GM11168 (cell line): Measurements from ENCODE around the gene SUPT5H.

Source experiments
- in situ Hi-C: fragments of 300-500 bp; cut with MboI; formaldehyde crosslinking; loops from one replicate; pipeline ENCODE4 v1.12.0; 2022; ENCODE audit warnings: low sequenced_read_pairs; ENCODE audit not compliant: unreplicated experiment

SUPT5H gene

DNA sequence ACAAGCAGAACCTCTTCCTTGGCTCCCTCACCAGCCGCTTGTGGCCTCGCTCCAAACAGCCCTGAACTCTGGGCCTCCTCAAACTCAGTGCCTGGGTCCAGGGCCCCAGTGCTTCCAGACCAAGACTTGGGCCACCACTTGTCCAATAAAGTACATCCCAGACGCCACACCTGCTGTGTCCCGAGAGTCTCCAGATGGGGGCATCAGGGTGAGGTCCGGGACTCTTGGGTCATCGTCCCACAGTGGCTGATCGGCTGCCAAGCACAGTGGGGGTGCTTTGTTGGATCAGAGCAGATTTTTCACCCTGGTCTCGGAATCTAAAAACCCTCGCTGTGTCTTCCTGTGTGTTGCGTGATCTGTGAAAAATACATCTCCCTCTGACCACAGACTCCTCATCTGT, 44.4 kb downstream of the SUPT5H start:
- in situ Hi-C loops = no loop called here

DNA sequence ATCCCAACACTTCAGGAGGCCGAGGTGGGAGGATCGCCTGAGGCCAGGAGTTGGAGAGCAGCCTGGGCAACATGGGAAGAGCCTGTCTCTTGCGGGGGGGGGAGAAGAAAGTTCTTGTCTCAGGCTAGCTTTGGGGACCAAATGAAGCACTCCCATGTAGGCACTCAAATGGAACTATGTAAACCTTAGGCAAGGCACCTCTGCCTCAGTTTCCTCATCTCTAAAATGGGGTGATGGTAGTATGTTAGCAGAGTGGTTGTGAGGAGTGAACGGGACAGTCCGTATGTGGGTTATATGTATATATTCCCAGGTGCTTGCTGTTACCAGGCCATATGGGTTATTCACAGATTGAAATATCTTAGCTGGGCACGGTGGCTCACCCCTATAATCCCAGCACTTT, 46.8 kb downstream of the SUPT5H start:
- in situ Hi-C loops = no loop called here

DNA sequence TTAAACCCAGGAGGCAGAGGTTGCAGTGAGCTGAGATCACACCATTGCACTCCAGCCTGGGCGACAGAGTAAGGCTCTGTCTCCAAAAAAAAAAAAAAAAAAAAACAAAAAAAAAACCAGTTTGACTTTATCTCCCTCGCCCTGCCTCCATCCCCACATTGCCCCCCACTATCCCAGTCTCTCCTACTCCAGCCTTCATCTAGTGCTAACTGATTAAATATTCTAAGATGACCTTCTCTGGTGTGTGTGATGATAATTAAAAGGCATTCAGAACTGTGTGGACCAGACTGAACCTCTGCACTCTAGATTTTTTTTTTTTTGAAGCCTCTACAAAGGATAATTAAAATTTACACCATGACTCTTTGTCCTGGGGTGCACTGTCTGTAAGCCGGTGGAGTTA, 47.4 kb downstream of the SUPT5H start:
- in situ Hi-C loops = no loop called here

DNA sequence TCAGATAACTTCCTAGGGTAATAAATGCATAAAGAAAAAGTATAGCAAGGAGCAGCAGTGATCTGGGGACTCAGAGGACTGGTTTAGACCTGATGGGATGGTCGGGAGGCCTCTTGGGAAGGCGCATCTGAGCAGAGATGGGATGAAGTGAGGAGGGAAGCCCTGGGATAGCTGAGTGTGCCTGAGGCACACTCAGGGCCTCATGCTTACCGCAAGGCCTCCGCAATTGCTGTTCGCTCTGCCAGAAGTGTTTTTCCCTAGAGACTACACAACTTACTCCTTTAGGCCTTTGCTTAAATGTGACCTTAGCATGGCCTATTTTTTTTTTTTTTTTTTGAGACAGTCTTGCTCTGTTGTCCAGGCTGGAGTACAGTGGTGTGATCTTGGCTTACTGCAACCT, 49.3 kb downstream of the SUPT5H start:
- in situ Hi-C loops = no loop called here

DNA sequence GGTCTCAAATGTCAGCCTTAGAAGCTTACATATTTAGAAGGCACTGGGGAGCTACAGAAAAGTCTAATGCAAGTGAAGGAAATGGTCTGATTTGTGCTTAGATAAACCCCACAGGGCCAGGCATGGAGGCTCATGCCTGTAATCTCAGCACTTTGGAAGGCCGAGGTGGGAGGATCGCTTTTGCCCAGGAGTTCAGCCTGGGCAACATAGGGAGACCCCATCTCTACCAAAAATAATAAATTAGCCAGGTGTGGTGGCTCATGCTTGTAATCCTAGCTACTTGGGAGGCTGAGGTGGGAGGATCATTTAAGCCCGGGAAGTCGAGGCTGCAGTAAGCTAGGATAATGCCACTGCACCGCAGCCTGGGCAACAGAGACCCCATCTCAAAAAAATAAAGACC, 50.7 kb downstream of the SUPT5H start:
- in situ Hi-C loops = no loop called here

DNA sequence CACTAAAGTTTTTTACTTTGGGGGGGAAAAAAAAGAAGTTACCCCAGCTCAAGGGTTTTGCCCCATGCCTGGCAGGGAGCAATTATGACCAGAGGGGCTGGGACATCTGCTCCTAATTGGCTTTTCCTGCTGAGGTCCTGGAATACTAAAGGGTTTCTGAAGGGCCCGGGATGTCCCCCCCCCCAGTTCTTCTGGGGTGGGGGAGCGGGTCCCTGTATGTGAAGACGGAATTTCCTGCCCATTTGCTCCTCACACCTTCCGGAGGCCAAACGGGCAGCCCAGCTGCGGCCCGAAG, 52.3 kb downstream of the SUPT5H start:
- in situ Hi-C loops = no loop called here

DNA sequence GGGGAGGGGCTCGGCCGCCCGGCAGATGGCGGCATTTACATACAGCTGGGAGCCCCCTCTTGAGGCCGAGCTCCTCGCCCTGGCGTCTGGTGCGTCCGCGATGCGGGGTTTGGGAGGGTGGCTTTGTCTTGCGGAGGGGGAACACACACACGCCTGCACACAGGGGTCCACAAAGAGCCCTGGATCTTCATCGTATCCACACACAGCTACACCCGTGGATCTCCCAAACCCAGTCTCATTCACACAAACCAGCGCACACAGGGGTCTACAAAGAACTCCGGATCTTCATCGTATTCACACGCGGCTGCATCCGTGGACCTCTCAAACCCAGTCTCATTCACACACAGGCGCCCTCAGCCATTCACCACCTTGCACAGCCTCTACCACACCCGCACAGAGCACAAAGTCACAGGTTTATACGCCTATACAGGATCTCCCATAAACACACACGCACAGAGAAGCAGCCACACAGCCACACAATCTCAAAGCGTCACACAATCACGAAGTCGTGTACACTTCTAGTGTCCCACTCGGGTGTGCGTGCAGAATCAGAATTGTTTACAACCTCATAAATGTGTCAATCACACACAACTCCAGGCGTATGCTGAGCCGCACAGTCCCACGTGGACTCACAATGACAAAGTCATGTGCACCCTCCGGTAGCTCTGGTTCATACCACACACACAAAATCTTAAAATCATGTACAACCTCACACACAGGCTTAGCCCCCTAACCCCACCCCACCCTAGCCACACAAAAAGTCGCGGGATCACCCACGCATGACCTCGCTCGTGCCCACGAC, 52.8 kb downstream of the SUPT5H start:
- in situ Hi-C loops = no loop called here

DNA sequence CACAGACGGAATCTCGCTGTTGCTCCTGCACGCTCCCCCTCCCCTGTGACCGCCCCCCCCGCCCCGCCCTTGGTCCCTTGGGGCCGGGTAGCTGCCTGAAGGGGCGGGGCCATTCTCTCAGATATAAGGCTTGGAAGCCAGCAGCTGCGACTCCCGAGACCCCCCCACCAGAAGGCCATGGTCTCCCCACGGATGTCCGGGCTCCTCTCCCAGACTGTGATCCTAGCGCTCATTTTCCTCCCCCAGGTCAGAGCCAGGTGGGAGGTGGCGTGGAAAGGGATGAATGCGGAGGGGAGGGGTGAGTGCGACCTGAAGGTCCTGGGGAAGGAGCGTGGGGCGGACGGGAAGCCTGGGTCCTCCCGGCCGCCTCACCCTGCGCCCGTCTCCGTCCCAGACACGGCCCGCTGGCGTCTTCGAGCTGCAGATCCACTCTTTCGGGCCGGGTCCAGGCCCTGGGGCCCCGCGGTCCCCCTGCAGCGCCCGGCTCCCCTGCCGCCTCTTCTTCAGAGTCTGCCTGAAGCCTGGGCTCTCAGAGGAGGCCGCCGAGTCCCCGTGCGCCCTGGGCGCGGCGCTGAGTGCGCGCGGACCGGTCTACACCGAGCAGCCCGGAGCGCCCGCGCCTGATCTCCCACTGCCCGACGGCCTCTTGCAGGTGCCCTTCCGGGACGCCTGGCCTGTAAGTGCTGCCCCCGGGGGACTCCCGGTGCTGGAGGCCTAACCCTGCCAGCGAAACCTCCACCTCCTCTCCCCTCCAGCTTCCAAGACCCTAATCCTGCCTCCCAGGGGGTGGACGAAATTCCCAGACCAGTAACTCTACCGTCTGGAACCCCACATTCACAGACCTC, 53.6 kb downstream of the SUPT5H start, which contains the start of gene DLL3:
Gene DLL3 (plus strand): TSS at position 150 of the 845 bp plus-strand sequence. CDS start 28 bp downstream, at position 178.
- in situ Hi-C loops = no loop called here

DNA sequence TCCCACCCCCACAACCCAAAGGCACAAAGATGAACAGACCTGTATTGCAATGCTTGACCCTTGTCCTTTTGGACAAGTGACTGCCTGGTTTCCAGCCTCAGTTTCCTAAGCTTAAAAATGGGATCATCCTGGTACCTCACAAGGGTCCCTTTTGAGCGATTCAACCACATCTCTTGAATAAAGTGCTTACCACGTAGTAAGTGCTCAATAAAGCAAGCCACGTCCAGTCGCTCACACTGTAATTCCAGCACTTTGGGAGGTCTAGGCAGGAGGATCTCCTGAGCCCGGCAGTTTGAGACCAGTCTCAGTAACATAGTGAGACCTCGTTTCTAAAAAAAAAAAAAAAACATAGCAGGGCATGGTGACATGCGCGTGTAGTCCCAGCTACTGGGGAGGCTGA, 54.5 kb downstream of the SUPT5H start:
- in situ Hi-C loops = no loop called here

DNA sequence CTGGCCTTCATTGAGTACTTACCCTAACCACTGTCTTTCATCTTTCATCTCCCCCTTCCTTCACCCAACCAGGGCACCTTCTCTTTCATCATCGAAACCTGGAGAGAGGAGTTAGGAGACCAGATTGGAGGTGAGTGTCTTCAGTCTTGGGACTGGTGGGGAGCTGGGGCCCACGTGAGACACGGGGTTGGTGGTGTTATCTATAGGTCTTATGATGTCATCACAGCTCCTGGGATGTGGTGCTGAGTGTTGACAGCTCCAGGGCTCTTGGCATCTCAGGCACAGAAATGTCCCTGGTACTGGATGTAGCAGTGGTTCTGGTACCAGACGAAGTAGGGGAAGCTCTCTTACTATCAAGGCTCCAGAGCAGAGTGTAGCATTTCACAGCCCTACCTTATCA, 55.2 kb downstream of the SUPT5H start:
- in situ Hi-C loops = no loop called here

DNA sequence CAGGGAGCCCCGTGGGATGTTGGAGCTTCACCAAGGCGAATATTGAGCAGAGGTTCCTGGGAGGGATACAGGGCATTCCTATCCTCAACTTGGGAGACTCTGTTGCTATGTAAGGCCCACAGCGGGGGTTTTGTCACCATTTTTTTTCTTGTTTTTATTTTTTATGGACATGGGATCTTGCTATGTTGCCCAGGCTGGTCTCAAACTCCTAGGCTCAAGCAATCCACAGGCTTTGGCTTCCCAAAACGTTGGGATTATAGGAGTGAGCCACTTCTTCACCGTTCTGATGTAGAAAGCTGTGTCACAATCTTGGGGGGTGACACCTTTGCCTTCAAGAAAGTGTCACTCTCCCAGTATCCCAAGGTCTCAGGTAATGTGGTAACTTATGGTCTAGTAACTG, 56.0 kb downstream of the SUPT5H start:
- in situ Hi-C loops = no loop called here

DNA sequence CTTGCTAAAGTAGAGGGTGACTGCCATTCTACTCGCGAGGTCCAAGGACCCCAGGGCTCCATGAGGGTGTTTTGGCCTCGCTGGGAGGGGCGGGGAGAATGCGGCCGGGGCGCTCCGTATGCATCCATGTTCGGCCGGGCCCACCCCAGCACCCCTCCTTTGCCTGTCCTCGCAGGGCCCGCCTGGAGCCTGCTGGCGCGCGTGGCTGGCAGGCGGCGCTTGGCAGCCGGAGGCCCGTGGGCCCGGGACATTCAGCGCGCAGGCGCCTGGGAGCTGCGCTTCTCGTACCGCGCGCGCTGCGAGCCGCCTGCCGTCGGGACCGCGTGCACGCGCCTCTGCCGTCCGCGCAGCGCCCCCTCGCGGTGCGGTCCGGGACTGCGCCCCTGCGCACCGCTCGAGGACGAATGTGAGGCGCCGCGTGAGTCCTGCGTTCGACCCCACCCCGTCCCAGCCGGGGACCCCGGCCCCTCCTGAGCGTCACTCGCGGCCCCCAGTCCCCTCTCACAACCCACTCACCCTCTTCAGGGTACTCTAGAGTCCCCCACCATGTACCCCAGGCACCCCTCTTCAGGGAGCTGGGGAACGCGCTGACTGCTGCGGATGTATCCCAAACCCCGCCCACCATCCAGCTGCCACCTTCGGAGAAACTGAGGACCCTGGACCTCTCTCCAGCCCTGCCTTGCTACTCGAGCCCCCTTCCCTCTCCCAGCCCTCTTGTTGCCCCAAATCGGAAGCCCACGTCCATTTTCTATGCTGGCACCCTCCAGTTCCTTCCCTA, 57.4 kb downstream of the SUPT5H start:
- in situ Hi-C loops = no loop called here

DNA sequence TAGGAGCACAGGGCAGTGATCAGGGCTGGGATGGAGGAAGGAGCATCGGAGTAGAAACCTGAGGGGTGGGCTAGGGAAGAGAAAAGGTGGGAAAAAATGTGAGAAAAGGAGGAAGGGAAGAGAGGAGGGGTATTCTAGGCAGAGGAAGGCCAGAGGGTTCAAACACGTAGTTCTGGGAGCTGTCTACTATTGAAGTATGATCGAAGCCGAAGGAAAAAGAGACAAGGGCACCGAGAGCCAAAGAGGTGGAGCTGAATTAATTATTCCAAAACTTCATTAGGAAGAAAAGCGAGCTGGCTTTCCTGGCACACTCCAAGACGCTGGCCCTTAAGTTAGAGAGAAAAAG, 61.2 kb downstream of the SUPT5H start:
- in situ Hi-C loops = no loop called here

DNA sequence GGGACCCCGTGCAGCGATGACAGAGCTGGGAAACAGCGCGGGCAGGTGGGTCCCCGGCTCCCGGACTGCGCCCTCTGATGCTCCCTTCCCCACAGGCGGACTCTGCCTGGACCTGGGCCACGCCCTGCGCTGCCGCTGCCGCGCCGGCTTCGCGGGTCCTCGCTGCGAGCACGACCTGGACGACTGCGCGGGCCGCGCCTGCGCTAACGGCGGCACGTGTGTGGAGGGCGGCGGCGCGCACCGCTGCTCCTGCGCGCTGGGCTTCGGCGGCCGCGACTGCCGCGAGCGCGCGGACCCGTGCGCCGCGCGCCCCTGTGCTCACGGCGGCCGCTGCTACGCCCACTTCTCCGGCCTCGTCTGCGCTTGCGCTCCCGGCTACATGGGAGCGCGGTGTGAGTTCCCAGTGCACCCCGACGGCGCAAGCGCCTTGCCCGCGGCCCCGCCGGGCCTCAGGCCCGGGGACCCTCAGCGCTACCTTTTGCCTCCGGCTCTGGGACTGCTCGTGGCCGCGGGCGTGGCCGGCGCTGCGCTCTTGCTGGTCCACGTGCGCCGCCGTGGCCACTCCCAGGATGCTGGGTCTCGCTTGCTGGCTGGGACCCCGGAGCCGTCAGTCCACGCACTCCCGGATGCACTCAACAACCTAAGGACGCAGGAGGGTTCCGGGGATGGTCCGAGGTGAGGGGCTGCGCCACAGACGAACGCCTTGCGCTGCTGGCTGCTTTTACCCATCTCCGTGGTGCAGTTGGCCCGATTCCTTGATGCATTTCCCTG, 61.7 kb downstream of the SUPT5H start:
- in situ Hi-C loops = no loop called here

DNA sequence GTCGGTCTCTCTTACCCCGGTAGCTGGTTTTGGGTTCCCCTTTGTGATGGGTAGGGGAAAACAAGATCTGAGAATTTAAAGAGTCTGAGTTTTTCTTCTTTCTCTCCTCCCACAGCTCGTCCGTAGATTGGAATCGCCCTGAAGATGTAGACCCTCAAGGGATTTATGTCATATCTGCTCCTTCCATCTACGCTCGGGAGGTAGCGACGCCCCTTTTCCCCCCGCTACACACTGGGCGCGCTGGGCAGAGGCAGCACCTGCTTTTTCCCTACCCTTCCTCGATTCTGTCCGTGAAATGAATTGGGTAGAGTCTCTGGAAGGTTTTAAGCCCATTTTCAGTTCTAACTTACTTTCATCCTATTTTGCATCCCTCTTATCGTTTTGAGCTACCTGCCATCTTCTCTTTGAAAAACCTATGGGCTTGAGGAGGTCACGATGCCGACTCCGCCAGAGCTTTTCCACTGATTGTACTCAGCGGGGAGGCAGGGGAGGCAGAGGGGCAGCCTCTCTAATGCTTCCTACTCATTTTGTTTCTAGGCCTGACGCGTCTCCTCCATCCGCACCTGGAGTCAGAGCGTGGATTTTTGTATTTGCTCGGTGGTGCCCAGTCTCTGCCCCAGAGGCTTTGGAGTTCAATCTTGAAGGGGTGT, 62.5 kb downstream of the SUPT5H start:
- in situ Hi-C loops = no loop called here

DNA sequence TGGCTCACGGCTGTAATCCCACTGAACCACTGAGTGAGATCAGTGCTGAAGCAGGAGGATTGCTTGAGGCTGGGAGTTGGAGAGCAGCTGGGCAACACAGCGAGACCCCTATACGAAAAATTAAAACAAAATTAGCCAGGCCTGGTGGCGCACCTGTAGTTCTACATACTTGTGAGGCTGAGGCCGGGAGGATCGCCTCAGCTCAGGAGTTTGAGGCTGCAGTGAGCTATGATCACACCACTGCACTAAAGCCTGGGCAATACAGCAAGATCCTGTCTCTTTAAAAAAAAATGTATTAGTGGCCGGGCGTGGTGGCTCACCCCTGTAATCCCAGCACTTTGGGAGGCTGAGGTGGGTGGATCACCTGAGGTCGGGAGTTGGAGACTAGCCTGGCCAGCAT, 63.2 kb downstream of the SUPT5H start:
- in situ Hi-C loops = no loop called here

DNA sequence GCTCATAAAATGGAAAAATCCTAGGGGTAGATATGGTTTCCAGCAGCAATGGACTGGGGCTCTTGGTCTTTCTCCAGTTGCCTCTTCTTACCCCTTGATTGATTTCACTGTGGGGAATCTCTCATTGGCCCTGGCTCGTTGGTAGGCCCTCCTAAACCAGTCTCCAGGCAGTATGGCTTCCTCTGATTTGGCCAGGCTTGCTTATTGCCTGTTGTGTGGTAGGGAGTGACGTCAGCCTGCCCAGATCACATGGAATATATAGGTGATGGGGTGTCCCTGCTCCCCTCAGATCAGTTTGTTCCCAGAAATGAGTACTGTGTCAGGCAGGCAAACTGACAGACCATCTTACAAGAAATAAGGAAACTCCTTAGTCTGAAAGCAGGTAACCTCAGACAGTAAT, 63.9 kb downstream of the SUPT5H start:
- in situ Hi-C loops = no loop called here

DNA sequence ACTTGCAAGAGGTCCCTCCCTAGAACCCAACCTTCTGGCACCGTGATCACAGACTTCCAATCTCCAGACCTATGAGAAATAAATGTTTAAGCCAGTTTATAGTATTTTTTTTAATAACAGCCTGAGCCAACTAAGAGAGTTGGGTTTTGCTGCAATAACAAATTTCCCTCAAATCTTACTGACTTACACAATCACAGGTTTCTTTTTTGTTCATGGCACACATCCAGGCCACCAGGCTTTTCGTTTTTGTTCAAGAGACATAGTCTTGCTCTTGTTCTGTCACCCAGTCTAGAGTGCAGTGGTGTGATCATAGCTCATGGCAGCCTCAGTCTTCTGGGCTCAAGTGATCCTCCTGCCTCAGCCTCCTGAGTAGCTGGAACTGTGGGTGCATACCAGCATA, 67.6 kb downstream of the SUPT5H start:
- in situ Hi-C loops = no loop called here

DNA sequence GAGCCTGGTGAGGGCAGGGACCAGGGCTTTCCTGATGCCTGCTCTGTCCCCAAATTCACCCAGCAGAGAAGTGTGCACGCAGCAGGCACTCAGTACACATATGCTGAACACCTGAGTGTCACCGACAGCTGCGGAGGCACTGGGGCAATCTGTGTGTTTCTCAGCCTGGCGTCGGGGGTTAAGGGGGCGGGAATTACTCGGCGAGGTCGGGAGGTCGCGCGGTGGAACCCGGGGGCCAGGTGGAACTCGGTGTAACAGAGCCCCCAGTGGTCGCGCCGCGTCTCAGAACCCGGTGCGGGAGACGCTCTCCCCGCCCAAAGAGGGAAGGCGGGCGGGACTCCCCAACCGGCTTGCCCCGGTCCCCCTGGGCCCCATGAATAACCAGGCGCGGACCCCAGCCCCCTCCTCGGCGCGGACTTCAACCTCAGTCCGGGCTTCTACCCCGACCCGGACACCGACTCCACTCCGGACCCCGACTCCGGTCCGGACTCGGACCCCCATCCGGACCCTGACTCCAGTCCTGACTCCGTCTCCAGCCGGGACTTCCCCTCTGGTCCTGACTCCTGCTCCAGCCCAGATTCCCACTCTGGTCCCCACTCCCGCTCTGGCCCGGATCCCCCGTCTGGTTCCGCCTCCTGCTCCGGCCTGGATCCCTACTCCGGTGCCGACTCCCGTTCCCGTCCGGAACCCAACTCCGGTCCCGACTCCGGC, 69.6 kb downstream of the SUPT5H start, which contains the start of gene SELENOV:
Gene SELENOV (plus strand): TSS at position 300 of the 711 bp plus-strand sequence. CDS start 74 bp downstream, at position 374.
- in situ Hi-C loops = no loop called here
